BLaER1 (cell line): ENCODE measurements around the gene PLPP7.
"Not testable (repeated sequence)": the region's sequence is repeated elsewhere in the genome, so short reads cannot be mapped to it uniquely, and the experiment has no call there.

Experiments
- H3K27ac ChIP-seq: shearing (Covaris generic); formaldehyde crosslinking; 2 replicates; pipeline ENCODE4 v1.8.1; 2022
- H3K27me3 ChIP-seq: shearing (Covaris generic); formaldehyde crosslinking; 2 replicates; pipeline ENCODE4 v1.8.1; 2022
- H3K36me3 ChIP-seq: shearing (Covaris generic); formaldehyde crosslinking; 2 replicates; pipeline ENCODE4 v1.8.1; 2022
- H3K4me1 ChIP-seq: shearing (Covaris generic); formaldehyde crosslinking; 2 replicates; pipeline ENCODE4 v1.8.1; 2022
- H3K4me2 ChIP-seq: shearing (Covaris generic); formaldehyde crosslinking; 2 replicates; pipeline ENCODE4 v1.8.1; 2022
- H3K4me3 ChIP-seq: shearing (Covaris generic); formaldehyde crosslinking; 2 replicates; pipeline ENCODE4 v1.8.1; 2022
- H3K9ac ChIP-seq: shearing (Covaris generic); formaldehyde crosslinking; 2 replicates; pipeline ENCODE4 v1.8.1; 2022
- H3K9me3 ChIP-seq: shearing (Covaris generic); formaldehyde crosslinking; 2 replicates; pipeline ENCODE4 v1.8.1; 2022
- H4K20me1 ChIP-seq: shearing (Covaris generic); formaldehyde crosslinking; 2 replicates; pipeline ENCODE4 v1.8.1; 2022
- Cebpa-rat ChIP-seq: shearing (Covaris generic); IDR thresholded peaks from 2 replicates; pipeline ENCODE4 v1.8.1; 2022

PLPP7 gene

GRCh38 chr9:131329241-131329641 lies 39.7 kb downstream of the PLPP7 start:
- no peak overlapping the region for H3K4me2 ChIP-seq
- H3K4me3 ChIP-seq, result no peak overlapping the region
- no peaks in the 10 kb centered on the region for H3K36me3 ChIP-seq
- no peak overlapping the region for H3K27ac ChIP-seq
- no peak overlapping the region for H3K9ac ChIP-seq
- peaks cover 21% of the 10 kb centered on the region for H3K4me1 ChIP-seq
- no peak for TF ChIP-seq Cebpa-rat
- no peaks in the 10 kb centered on the region for H3K9me3 ChIP-seq
- H3K27me3 ChIP-seq, result no peaks in the 10 kb centered on the region
- no peaks in the 10 kb centered on the region for H4K20me1 ChIP-seq

GRCh38 chr9:131330814-131331600 lies 41.5 kb downstream of the PLPP7 start:
- no peaks in the 10 kb centered on the region for H4K20me1 ChIP-seq
- 0 out of 2 replicates have a peak overlapping the region, but pooled peaks have one; percentile 19 for H3K27ac ChIP-seq
- H3K9ac ChIP-seq, result no peak overlapping the region
- H3K36me3 ChIP-seq, result no peaks in the 10 kb centered on the region
- H3K9me3 ChIP-seq, result no peaks in the 10 kb centered on the region
- TF ChIP-seq Cebpa-rat, result no peak
- no peaks in the 10 kb centered on the region for H3K27me3 ChIP-seq
- H3K4me1 ChIP-seq, result peaks cover 38% of the 10 kb centered on the region
- no peak overlapping the region for H3K4me3 ChIP-seq
- no peak overlapping the region; the same call in 1 of the 2 replicates for H3K4me2 ChIP-seq

- not testable (repeated sequence) for H4K20me1 ChIP-seq, H3K9ac ChIP-seq, H3K9me3 ChIP-seq, H3K4me3 ChIP-seq, H3K27me3 ChIP-seq, H3K36me3 ChIP-seq, H3K4me2 ChIP-seq, H3K27ac ChIP-seq
- peaks cover 43% of the 10 kb centered on the region for H3K4me1 ChIP-seq
Observed at GRCh38 chr9:131331996-131332395, 42.5 kb downstream of the PLPP7 start.

- H3K9ac ChIP-seq, result peak overlapping the region; percentile 55; the same call in 1 of the 2 replicates
- H3K4me3 ChIP-seq, result no peak overlapping the region
- no peaks in the 10 kb centered on the region for H3K36me3 ChIP-seq
- H3K27me3 ChIP-seq, result no peaks in the 10 kb centered on the region
- no peaks in the 10 kb centered on the region for H4K20me1 ChIP-seq
- H3K4me2 ChIP-seq, result peak overlapping the region; percentile 82
- peak overlapping the region; percentile 71 for H3K27ac ChIP-seq
- peaks cover 43% of the 10 kb centered on the region for H3K4me1 ChIP-seq
- TF ChIP-seq Cebpa-rat, result no peak
- H3K9me3 ChIP-seq, result no peaks in the 10 kb centered on the region
Observed at GRCh38 chr9:131333771-131334628, 44.5 kb downstream of the PLPP7 start.

GRCh38 chr9:131334629-131335367 lies 45.3 kb downstream of the PLPP7 start:
- TF ChIP-seq Cebpa-rat, result no peak

GRCh38 chr9:131335368-131335755 lies 45.8 kb downstream of the PLPP7 start:
- H4K20me1 ChIP-seq, result no peaks in the 10 kb centered on the region
- peak overlapping the region; percentile 82 for H3K4me2 ChIP-seq
- TF ChIP-seq Cebpa-rat, result no peak

More at GRCh38 chr9:131334629-131335367, 45.3 kb downstream of the PLPP7 start:
- Histone ChIP-seq H4K20me1 (no peaks in the 10 kb centered on the region), H3K9me3 (no peaks in the 10 kb centered on the region), H3K27ac (peak overlapping the region; percentile 71), H3K27me3 (no peaks in the 10 kb centered on the region), H3K36me3 (no peaks in the 10 kb centered on the region), H3K4me2 (peak overlapping the region; percentile 82), H3K4me3 (no peak overlapping the region), H3K9ac (peak overlapping the region; percentile 55; the same call in 1 of the 2 replicates), H3K4me1 (peaks cover 43% of the 10 kb centered on the region)

GRCh38 chr9:131337131-131337848 lies 47.8 kb downstream of the PLPP7 start:
- no peak for TF ChIP-seq Cebpa-rat
- Histone ChIP-seq H4K20me1 (no peaks in the 10 kb centered on the region), H3K9ac (no peak overlapping the region), H3K4me2 (no peak overlapping the region), H3K4me1 (peaks cover 37% of the 10 kb centered on the region), H3K9me3 (no peaks in the 10 kb centered on the region), H3K27me3 (no peaks in the 10 kb centered on the region), H3K4me3 (no peak overlapping the region), H3K36me3 (no peaks in the 10 kb centered on the region), H3K27ac (no peak overlapping the region)

More at GRCh38 chr9:131335368-131335755, 45.8 kb downstream of the PLPP7 start:
- Histone ChIP-seq H3K9ac (no peak overlapping the region; the same call in 1 of the 2 replicates), H3K9me3 (no peaks in the 10 kb centered on the region), H3K4me3 (no peak overlapping the region), H3K27me3 (no peaks in the 10 kb centered on the region), H3K36me3 (no peaks in the 10 kb centered on the region), H3K4me1 (peaks cover 43% of the 10 kb centered on the region), H3K27ac (no peak overlapping the region)

GRCh38 chr9:131339212-131339611 lies 49.7 kb downstream of the PLPP7 start:
- not testable (repeated sequence) for H3K27me3 ChIP-seq, H3K4me2 ChIP-seq, H3K27ac ChIP-seq, H3K9ac ChIP-seq, H3K36me3 ChIP-seq, H4K20me1 ChIP-seq, H3K4me3 ChIP-seq, H3K9me3 ChIP-seq
- H3K4me1 ChIP-seq, result peaks cover 33% of the 10 kb centered on the region

- peaks cover 29% of the 10 kb centered on the region for H3K4me1 ChIP-seq
- H3K9me3 ChIP-seq, H3K9ac ChIP-seq, H3K27me3 ChIP-seq, H3K36me3 ChIP-seq, H4K20me1 ChIP-seq, H3K27ac ChIP-seq, H3K4me3 ChIP-seq, H3K4me2 ChIP-seq: not testable (repeated sequence)
Observed at GRCh38 chr9:131344931-131345535, 55.5 kb downstream of the PLPP7 start.
